NK-92 treated with Interleukin-12 subunit alpha and Interleukin-12 subunit beta, amount 100 ng/mL, for 24 hours (cell line): Measurements from ENCODE around the gene KCNJ5.
A peak's percentile ranks its signal among the peaks of the same experiment; 100 is the strongest.

Experiments
- DNase-seq: peaks from one replicate; lab custom pipeline; 2025; lab: John Stamatoyannopoulos, UW

KCNJ5 gene

DNA sequence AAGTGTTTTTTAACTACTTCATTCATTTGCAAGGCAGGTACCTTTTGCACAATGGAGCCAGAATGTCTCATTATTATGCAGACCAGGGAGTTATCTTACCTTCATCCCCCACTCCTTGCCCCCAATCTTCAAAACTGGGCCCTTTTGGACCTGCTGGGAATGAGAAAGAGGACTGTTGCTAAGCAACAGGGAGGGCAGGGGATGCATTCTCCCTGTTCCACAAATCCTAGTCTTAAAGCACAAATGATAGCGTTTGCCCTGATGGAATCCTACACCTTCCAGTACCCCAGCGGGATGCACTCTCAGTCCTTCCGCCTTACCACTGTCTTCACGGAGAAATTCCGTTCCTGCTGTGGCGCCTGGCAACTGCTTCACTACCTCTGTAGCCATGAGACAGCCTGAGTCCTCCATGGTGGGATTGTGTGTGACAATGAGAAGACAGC, 20.0 kb upstream of the KCNJ5 start:
- DNase-seq: no peak

DNA sequence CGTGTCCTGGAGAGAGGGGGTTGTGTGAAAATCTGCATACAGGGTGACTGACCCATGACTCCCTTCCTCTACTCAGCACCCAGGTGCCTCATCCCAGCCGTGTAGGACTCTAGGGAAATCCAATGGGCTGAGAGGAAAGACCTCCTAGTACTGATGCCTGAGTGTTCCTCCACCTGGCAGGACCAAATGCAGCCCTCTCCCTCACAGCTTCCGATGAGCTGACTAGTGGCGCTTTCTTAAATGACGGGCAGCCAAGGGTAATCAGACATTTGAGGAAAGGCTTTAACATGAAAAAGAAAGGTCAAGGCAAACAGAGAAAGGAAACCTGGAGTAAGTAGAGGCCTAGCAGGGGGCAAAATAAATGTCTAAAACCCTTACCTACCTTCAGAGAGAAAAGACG, 19.1 kb upstream of the KCNJ5 start:
- no peak for DNase-seq

DNA sequence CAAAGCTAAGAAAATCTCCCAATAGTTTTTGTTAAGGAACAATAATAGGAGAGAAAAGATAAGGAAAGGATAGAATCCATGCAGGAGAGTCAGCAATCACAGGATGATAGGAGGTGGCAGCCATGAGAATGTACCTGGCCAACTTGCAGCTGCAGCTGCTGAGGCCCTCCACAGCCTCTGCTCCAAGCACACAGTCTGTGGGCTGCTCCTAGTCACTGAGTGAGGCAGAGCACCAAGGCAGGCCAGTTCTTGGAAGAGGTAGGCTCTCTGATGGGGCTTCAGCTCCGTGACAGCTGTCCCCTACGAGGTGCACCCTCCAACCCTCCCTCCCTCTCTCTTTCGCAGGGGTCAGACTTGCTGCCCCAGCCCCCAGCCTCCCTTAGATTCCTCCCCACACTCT, 18.6 kb upstream of the KCNJ5 start:
- no peak for DNase-seq

DNA sequence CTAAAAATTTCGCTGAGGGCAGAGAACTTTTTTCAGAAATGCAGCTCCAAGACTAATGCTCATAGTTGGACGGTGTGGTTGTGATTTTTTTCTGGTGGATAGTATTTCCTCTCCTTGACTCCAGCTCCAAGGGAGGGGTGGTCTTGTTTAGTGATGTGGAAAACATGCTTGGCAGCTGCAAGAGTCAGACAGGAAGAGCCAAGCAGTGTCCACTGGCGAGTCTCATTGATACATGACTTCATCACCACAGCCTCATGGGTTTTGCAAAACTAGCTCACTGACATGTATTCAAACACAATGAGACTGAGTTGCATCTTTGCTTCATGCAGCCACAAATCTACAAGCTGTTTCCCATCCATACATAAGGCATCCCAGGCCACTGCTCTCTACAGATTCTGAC, 16.7 kb upstream of the KCNJ5 start:
- no peak for DNase-seq

DNA sequence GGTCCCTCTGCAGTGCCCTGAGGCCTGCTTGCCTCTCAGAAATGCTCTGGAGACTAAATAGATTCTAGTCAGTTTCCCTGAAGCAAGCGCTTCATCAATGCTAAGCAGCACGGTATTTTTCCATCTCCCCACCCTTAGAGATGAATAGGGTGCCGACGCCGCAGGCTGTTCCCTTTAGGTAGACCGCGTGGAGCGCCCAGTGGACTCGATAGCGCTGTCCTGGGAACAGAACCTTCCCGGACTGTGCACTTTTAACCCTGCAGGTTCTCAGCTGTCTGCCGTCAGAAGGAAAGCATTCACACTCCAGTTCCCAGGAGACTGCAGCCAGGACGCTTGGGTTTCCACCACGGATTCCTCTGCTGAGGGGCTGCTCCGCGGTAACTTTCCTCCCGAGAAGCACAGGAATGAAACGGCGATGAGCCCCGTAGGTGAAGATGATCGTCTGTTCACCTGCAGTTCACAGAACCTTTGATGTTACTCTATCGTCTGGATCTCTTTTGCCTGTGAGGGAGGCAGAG, 15.0 kb upstream of the KCNJ5 start:
- no peak for DNase-seq

DNA sequence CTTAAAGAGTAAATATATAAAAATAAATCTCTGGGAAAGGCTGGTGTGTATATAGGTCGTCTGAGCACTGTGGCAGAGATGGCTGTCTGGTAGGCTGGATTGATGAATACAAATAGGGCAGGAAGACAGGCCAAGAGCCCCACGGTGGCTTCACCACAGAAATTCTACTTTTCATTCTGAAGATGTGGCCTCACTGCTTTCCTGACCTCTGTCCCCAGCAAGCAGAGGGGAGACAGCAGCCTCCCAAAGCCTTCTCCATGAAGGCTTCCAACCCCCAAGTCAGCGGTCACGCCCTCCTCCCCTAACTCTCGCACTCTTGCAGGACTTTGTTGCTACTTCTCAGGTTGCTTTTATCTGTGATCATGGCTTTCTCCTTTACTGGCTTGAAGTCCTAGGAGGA, 13.4 kb upstream of the KCNJ5 start:
- DNase-seq: no peak

DNA sequence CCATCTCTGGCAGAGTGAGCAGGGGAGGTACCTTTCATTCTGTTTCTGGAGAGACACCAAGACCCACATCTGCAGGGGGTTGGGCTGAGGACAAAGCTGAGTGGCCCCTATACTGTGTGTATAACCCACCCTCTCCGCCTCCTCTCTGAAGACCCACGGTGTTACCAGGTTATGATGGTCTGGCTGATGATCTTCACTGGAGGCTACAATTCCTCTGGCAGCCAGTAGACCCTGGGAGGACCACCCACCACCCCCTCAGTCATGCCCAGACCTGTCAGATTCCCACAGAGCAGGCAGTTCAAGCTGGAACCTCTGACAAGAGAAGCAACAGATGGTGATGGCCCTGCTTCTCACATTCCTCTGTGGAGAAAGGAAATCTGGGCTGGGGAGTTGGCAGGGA, 12.7 kb upstream of the KCNJ5 start:
- DNase-seq: no peak

DNA sequence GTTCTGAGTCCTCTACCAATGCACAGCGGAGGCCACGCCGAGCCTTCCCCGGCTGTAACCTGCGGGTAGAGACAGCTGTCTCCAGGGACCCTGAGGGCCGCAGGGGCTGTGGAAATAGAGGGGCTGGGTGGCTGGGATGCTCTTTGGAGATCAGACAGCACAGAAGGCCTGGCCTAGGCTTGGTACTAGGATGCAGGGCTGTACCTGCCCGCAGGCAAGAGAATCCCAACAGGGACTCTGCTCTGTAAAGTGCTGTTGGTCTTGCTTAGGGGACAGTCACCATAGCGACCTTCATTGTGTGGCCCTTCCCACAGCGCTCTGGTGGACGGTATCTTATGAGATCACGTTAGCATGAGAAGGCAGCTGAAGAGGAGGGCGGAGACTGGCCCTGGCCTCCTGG, 11.3 kb upstream of the KCNJ5 start:
- no peak for DNase-seq

DNA sequence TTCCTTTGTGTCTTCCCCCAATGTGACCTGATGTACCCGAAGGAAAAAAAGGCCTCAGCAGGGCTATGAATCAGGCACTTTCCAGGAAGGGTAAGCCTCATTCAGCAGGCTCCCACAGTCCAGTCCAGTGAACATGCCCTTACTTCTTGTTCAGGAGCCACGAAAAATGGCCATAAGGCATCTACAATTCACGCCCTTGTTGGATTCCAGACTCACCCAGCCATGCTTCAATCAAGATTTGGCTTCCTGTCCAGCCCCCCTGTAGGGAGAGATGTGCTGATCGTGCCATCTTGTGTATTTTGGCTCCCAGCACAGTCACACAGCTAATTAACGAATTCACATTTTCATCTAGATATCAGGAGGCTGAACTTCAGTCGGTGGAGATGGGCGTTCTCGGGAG, 9.9 kb upstream of the KCNJ5 start:
- no peak for DNase-seq

DNA sequence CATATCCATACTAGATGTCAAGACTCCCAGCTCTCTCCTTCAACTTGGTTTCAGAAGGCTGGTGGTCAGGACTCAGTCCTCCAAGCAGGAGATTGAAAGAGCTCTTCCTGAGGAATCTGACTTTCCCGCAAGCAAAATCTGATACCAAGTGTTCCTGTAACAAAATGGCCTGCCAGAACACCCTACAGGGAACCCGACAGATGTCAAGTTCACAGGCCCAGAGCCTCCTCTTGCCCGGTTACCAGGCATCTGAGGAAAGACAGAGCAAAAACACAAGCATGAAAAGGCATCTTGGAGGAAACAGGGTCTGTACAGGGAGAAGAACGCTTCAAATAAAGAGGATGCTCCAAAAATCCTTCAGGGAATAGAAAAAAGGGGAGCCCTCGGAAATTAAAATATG, 8.7 kb upstream of the KCNJ5 start:
- no peak for DNase-seq

DNA sequence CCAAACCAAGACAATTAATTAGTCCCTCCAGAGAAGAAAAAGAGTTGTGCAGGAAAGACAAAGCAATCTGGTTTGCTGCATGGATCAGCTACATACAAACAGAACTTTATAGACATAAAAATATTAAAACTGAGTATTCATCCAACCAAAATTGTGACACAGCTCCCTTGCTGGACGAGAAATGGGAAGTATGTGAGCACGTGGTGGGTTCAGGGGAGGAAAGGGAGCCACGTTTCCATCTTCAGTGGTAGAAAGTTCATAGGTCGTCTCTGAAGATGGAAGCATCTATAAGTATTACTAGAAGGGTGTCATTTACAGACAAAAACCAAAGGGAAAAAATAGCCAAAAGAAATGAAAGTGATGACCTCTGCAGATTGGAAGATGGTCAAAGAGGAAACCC, 7.1 kb upstream of the KCNJ5 start:
- no peak for DNase-seq

DNA sequence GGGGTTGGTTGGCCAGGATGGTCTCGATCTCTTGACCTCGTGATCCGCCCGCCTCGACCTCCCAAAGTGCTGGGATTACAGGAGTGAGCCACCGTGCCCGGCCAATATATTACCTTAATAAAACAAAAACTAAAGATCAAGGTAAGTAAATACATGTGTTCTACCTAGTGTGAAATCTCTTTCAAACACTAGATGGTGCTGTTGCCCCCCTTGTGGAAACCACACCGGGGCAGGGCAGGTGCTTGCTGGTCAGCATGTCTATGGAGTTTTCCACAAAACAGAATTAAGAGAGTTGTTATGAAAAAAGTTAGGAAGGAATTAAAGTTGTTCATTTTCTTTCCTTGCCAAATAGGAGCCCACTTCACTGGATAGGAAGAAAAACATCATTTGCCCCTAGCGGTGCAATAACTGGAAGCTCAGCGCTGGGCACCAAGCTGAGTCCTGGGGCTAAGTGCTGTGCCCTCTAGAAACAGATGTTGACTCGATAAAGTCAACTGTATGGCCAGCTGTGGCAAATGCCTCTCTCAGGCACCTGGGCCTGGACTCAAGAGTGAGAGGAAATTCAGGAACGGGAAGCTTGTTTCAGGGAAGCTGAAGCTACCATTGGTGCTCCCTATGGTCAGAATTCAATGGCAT, 6.3 kb upstream of the KCNJ5 start:
- DNase-seq: peak; percentile 21

DNA sequence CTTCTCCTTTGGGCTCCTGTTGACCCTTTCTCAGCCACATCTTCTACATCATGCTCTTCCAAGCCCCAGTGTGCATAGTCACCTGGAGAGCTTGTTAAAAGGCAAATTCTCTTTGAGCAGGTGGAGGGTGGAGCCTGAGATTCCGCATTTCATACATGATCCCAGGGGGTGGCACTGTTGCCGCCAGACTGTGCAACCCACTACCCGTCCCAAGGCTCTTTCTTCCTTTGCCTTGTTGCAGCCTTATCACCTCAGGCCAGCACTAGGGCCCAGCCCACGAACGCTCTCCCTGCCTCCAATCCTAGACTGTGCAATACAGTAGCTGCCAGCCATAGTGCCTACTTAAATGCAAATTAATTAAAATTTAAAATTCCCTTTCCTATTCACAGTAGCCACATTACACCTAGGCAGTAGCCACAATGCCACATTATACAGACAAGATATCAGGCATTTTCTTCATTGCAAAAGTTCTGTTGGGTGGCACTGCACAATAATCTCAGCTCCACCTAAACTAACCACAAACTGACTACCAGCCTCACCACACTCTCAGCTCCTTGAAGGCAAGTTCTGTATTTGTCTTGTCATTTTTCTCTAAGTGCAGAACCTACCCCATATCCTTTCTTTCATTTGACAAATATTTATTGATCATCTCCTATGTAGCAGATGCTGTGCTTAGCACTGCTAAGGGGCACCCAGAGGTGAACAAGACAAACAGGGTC, 4.6 kb upstream of the KCNJ5 start:
- no peak for DNase-seq

DNA sequence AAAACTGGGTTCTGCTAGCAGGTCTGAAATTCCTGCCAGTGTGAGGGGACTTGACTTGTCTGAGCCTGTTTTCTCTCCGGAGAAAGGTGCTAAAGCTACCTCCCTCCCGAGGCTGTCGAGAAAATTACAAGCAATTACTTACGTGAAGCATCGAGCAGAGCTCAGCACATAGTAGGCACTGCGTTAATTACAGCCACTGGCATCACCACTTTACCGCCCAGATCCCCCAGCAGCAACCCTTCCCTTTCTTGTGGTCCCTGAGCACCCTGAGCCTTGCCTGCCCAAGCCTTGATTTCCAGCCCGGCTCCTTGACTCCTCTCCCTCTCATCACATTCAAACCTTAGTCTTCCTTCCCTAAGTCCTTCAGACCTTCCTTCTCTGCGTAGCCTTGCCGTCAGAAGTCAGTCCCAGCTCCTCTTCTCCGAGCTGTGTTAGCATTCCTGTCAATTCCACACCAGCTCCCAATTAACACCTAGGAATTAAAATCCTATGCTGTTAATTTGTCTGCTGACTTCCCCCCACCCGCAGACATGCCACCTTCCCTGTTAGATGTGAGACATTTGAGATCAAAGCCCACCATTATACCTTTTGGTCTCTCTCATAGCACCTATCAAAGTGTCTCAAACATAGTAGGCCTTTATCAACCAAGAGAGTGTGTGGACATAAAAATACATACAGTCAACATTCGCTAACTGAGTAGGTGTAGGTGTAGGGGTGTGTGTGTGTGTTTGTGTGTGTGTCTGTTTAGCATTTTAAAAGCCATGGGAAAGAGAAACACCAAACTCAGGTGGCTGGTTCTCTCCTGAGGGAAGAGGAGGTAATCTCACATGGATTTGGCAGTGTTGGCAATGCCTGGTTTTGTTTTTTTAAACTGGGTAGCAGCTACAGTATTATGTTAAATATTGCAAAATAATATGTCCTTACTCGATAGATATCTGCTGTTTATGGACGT, 2.8 kb upstream of the KCNJ5 start:
- no peak for DNase-seq

DNA sequence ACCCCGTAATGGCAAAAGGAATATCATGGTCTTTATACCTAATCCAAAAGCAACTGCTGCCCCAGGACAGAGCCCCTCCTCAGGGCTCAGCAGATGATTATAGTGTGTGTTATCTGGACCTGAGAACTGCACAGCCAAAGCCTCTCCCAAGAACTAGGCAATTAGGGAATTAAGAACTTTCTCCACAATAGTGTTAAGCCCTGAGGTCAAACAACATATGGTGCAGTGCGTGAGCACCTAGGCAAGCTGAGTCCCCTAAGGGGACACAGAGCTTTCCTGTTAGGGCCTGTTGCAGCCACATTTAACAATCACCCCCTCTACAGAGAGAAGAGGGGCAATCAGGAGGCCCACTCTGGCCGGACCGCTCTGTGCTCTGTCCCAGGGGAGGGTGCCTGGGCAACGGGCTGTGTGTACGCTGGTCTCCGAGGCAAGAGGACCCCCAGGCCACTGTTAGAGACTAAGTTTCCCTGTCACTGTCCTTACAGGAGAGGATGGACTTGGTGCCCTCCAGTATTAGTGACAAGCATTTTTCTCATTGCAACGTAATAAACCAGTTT, 1.4 kb upstream of the KCNJ5 start:
- DNase-seq: no peak

DNA sequence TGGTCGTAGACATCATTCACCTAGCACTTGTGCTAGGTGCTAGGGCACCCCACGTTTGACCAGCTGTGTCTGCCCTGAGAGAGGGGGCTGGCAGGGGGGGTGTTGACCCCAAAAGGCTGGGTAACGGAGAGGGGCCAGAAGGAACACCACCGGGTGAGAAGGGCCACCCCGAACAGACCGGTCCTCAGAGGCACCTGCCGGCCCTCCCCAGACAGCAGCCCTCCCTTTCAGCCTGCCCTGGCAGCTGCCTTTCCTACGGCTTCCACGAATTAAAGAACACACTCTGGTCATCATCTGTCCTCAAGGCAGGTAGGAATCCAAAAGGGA, 977 bp upstream of the KCNJ5 start:
- no peak for DNase-seq

DNA sequence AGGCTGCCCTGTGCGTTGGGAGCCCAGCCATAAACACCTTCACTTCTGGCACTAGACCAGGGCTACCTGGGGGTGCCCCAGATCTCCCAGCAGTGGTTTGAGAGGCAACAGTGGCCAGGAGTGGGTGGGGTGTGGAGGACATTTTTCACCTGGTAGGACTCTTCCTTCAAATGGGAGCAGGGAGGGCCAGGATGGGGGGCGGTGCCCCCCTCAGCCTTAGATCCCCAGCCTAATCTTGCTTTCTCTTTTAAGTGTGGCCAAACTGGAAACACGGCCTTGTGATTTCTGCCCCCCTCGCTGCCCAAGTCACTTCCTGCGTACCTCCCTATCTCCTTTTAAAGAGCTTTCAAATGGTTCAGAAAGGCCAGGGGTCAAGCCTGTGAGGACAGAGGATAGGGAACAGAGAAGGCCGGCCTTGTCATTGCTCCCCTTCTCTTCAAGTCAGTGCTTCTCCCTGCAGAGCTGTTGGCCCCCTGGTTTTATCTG, 800 bp downstream of the KCNJ5 start:
- DNase-seq: no peak

DNA sequence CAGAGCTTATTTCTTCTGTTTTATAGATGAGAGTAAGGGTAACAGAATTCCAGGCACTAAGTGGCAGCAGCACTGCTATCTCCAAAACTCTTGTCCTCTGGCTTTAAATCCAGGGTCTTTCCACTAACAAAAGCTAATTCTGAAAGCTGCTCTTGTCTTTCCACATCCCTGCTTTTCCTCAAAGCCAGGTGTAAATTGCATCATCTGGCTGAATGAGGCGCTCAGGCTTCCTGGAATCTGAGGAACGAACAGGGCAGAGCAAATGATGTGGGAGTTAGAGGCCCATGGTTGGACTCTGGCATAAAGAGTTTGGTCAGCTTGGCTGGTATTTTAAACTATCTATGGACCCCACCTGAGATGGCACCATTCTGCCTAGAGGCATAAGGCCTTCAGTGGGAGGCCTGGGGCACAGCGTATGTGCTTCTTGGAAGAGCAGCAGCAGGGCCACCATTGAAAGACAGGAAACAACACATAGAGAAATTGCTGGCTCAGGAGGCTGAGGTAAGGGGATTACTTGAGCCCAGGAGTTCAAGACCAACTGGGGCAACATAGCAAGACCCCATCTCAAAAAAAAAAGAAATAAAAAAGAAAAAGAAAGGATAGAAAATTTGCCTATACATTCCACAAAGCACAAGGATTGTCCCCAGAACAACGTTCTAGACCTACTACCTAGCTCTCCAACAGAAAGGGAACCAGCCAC, 1.9 kb downstream of the KCNJ5 start:
- no peak for DNase-seq

DNA sequence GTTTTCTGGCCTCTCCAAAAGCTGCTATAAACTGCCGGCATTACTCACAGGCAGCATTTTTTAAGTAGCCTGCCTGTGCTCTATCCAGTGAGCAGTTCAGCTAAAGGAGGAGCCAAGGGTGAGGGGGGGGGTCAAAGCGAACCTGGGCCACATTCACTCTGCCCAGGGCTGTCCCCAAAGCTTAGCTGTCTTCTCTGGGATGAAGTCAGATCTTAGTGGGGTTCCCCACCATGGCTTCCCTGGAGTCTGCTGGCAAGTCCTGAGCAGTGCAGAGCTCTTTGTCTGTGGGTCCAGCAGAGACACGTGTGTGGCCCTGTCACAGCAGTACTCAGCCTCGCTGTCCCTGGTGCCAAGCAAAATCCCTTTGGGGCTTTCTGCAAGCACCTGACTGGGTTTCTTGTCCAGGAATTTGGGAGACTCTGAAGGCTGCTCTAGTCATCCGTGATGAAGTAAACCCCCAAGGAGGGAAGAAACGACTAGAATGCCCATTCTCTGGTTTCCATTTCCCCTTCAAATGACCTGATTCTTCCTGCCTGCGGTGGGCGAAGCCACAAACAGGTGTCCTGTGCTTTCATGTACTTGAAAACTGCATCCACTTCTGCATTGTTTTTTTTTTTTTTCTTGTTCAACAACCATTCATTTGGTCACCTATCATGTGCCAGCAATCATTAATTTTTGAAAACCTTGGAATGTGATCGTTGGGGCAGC, 2.6 kb downstream of the KCNJ5 start:
- DNase-seq: no peak

DNA sequence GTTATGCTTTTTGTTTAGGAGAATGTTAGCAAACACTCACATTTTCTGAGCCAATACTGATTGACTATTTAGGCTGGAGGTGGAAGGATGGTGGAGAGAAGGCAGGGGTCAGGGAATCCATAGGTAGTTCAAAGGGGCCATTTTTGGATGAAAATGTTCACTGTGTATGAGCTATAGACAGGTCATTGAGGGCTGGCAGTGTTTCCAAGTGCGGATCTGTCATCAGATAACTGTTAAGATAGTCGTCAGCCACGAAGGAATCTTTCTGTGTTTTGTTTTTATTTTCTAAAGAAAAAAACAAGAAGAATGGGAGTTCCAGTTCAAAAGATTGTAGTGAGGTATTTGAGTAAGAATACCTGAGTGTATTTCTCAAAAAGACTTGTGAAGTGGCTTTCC, 3.1 kb downstream of the KCNJ5 start:
- no peak for DNase-seq

DNA sequence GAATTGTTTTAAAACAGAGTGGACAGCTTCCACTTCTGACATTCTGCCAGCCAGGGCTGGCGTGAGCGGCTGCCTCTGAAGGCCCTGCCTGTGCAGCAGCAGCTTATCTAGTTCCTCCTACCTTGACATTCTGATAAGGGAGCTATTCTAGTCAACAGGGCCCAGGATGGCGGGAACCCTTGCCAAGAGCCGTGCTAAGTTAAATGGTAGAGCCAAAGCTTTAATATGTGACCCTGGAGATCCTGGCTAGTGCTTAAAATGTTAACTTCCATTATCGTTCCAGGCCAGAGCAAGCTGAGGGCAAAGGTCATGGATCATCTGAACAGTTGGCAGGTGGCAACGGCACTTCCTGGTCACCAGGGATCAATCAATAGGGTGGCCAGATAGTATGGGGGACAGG, 3.5 kb downstream of the KCNJ5 start:
- no peak for DNase-seq
